ENCODE results near the gene UPP2.

The UPP2 gene

GRCh38 chr2:158154596-158154995, 52.9 kb downstream of the UPP2 start:
- H3K4me3 ChIP-seq (replicated peaks; ENCODE audit: low read depth, low read length): no peak overlapping the region
- no peak for DNase-seq (ENCODE audit: extremely low read depth, insufficient read length)
- H3K36me3 ChIP-seq (ENCODE audit: control insufficient read depth, insufficient read depth, low read length): no peaks in the 10 kb centered on the region
- H3K27me3 ChIP-seq (replicated peaks; ENCODE audit: control insufficient read depth, insufficient read depth, low read length): no peaks in the 10 kb centered on the region; the same call in 1 of the 2 replicates
- no peak for TF ChIP-seq CTCF (IDR thresholded peaks at IDR 0.05; ENCODE audit: insufficient read depth, low read length, poor library complexity, severe bottlenecking)

DNA sequence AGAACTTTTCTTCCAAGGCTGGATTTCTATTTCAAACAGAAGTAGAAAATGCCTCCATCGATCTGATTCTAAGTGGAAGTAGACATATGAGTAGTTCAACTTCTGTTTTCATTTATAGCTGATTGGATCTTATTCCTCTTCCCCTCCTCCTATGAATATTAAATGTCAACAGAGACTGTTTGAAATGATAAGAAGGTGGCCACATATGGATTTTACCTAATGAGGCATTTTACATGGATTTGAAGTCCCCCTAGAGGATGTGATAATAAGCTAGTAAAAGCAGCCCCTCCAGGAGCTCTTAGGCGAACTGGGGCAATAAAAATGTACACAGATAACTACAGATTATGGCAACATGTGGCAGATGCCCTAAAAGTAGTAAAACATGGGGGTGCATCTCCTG, 71.0 kb downstream of the UPP2 start:
- TF ChIP-seq CTCF (IDR thresholded peaks at IDR 0.05; ENCODE audit: insufficient read depth, low read length, poor library complexity, severe bottlenecking): no peak
- H3K27me3 ChIP-seq (replicated peaks; ENCODE audit: control insufficient read depth, insufficient read depth, low read length): no peaks in the 10 kb centered on the region
- H3K36me3 ChIP-seq (ENCODE audit: control insufficient read depth, insufficient read depth, low read length): no peaks in the 10 kb centered on the region
- H3K4me3 ChIP-seq (replicated peaks; ENCODE audit: low read depth, low read length): no peak overlapping the region
- no peak for DNase-seq (ENCODE audit: extremely low read depth, insufficient read length)

DNA sequence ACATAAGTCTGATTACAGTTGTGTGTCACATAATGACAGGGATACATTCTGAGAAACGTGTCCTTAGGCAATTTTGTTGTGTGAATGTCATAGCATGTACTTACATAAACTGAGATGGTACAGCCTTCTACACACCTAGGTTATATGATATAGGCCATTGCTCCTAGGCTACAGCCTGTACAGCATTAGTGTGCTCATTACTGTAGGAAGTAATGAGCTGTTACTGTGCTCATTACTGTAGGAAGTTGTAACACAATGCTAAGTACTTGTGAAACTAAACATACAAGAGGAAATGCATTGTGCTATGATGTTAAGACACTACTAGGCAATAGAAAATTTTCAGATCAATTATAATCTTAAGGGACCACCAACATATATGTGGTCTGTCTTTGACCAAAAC, 72.8 kb downstream of the UPP2 start:
- DNase-seq (ENCODE audit: extremely low read depth, insufficient read length): no peak
- Histone ChIP-seq H3K27me3 (replicated peaks; ENCODE audit: control insufficient read depth, insufficient read depth, low read length) (no peaks in the 10 kb centered on the region), H3K4me3 (replicated peaks; ENCODE audit: low read depth, low read length) (no peak overlapping the region), H3K36me3 (ENCODE audit: control insufficient read depth, insufficient read depth, low read length) (no peaks in the 10 kb centered on the region)
- TF ChIP-seq CTCF (IDR thresholded peaks at IDR 0.05; ENCODE audit: insufficient read depth, low read length, poor library complexity, severe bottlenecking): no peak

DNA sequence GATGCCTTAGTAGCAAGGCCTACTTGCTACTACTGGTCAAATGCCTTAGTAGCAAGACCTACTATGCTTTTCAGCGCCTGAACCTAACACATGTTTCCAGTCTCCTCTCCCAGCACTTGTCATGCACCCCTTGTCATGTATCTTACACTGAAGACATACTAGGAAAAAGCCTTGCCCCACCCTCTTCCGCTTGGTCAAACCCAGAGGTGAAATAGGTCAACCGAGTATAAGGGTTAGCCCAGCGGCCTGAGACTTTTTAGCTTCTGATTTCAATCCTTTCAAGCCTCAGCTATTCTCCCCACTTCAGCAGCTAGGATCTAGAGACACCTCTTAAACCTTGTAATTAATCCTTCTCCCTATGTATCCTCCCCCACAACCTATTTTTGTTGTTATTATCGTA, 73.3 kb downstream of the UPP2 start:
- H3K27me3 ChIP-seq (replicated peaks; ENCODE audit: control insufficient read depth, insufficient read depth, low read length): no peaks in the 10 kb centered on the region
- no peaks in the 10 kb centered on the region for H3K36me3 ChIP-seq (ENCODE audit: control insufficient read depth, insufficient read depth, low read length)
- TF ChIP-seq CTCF (IDR thresholded peaks at IDR 0.05; ENCODE audit: insufficient read depth, low read length, poor library complexity, severe bottlenecking): no peak
- DNase-seq (ENCODE audit: extremely low read depth, insufficient read length): no peak
- H3K4me3 ChIP-seq (replicated peaks; ENCODE audit: low read depth, low read length): no peak overlapping the region

- Histone ChIP-seq H3K27me3 (replicated peaks; ENCODE audit: control insufficient read depth, insufficient read depth, low read length) (no peaks in the 10 kb centered on the region), H3K36me3 (ENCODE audit: control insufficient read depth, insufficient read depth, low read length) (no peaks in the 10 kb centered on the region), H3K4me3 (replicated peaks; ENCODE audit: low read depth, low read length) (no peak overlapping the region)
- no peak for DNase-seq (ENCODE audit: extremely low read depth, insufficient read length)
- TF ChIP-seq CTCF (IDR thresholded peaks at IDR 0.05; ENCODE audit: insufficient read depth, low read length, poor library complexity, severe bottlenecking): no peak
Observed at GRCh38 chr2:158178646-158179045, 77.0 kb downstream of the UPP2 start.

- no peaks in the 10 kb centered on the region for H3K27me3 ChIP-seq (replicated peaks; ENCODE audit: control insufficient read depth, insufficient read depth, low read length)
- no peak for DNase-seq (ENCODE audit: extremely low read depth, insufficient read length)
- peak; percentile 35 for TF ChIP-seq CTCF (IDR thresholded peaks at IDR 0.05; ENCODE audit: insufficient read depth, low read length, poor library complexity, severe bottlenecking)
- H3K4me3 ChIP-seq (replicated peaks; ENCODE audit: low read depth, low read length): no peak overlapping the region
- no peaks in the 10 kb centered on the region for H3K36me3 ChIP-seq (ENCODE audit: control insufficient read depth, insufficient read depth, low read length)
Observed at GRCh38 chr2:158179660-158180059, 78.0 kb downstream of the UPP2 start.
